Measurements from ENCODE around the gene TFR2.

The TFR2 gene

DNA sequence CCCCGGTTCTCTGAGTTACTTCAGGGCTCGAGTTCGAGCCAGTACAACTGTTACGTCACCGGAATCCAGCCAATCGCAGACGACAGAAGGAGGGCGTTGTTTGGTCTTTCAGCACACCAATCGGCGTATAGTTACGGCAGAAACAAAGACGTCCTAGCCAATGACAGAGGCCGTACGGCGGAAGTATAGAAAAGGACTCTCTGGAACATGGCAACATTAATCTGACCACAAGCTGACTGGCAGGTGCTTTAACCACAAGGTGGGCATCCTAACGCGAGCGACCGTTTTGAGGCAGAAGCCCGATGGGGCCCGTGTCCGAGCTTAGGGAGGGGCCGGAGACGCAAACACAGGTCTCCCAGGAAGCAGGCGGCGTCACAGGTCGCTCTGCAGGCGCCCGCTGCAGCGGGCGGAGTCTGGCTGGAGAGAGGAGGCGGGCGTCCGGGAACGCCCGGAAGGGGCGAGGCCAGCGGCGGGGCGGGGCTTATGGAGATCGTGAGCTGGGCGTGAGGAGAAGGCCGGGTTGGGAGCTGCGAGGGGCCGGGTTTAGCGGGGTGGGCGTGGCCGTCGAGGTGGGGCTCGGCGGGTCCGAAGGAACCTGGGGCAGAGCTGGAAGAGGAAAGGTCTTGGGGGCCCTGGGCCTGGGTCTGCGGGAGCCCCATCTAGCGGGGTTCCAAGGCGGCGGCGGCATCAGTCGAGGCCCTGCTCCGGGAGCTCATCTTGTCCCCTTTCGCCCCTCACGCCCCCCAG is 29.2 kb downstream of the TFR2 start, which contains the start of gene MOSPD3:
TSS of gene MOSPD3 (plus strand) at position 558 of the 747 bp plus-strand sequence. CDS start 252 bp downstream, outside the sequence.
- DNase-seq: peak; percentile 97

DNA sequence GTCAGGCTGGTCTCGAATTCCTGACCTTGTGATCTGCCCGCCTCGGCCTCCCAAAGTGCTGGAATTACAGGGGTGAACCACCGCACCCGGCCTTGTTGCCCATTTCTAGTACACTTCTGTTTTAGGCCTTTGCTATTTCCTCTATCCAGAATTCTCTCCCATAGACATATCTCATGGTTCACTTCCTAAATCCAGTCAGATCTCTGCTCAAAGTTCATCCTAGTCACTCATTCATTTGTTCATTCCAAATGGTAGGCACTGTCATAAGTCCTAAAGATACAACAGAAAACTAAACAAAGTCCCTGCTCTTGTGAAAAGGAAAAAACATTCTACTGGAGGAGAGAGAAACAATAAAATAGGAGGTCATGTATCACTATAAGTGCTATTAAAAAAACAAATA is 31.4 kb downstream of the TFR2 start:
- no peak for DNase-seq

DNA sequence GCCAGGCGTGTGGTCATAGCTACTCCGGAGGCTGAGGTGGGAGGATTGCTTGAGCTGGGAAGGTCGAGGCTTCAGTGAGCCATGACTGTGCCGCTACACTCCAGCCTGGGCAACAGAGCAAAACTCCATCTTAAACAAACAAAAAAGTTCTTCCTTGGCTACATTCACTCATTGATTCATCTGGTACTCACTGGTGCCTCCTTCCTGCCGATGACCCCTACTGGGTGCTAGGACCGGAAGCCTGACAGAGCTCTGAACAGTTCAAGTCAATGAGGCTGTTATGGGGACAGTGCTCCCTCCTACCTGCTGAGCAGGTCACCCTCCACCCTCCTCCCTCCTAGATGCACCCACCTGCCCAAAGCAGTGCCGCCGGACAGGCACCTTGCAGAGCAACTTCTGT is 34.2 kb downstream of the TFR2 start:
- DNase-seq: no peak

DNA sequence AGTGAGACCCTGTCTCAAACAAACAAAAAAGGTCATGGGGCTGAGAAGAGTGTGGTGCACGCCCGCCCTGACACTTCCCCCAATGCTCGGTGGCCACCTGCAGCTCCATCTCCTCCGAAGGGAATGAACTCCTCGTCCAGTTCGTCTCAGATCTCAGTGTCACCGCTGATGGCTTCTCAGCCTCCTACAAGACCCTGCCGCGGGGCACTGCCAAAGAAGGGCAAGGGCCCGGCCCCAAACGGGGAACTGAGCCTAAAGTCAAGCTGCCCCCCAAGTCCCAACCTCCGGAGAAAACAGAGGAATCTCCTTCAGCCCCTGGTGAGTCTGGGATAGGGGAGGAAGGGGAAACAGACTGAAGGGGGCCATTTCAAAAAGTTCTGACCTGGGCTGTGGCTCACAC is 35.0 kb downstream of the TFR2 start:
- DNase-seq: no peak

DNA sequence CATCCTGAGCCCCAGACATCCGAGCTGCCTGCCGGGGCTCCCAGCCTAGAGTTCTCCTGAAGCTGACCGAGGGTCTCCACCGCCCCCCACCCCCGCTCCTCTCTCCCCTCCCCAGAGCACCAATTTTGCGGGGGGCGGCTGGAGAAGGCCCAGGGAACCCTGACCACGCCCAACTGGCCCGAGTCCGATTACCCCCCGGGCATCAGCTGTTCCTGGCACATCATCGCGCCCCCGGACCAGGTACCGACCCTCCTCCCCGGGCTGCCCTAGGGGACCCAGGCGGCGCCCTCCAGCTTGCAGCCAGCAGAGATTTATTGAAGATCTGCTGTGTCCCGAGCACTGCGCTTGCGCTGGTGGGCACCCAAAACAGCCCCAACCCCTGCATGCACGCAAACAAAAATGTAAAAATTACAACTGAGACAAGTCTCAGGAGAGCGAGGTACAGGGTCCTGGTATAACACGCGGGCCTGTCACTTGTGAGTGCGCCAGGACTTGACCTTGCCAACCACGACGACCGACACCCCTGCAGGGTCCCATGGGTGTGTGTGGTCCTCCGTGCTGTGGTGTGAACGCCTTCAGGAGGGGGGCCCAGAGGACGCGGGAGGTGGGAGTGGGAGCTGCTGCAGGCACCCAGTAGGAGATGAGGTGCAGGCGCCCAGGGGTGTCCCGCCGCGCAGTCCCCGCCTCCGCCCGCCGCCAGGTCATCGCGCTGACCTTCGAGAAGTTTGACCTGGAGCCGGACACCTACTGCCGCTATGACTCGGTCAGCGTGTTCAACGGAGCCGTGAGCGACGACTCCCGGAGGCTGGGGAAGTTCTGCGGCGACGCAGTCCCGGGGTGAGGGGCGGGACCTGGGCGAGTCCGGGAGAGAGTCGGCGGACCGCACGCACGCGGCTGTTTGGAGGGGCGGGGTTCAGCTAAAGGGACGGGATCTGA is 36.1 kb downstream of the TFR2 start:
- no peak for DNase-seq

DNA sequence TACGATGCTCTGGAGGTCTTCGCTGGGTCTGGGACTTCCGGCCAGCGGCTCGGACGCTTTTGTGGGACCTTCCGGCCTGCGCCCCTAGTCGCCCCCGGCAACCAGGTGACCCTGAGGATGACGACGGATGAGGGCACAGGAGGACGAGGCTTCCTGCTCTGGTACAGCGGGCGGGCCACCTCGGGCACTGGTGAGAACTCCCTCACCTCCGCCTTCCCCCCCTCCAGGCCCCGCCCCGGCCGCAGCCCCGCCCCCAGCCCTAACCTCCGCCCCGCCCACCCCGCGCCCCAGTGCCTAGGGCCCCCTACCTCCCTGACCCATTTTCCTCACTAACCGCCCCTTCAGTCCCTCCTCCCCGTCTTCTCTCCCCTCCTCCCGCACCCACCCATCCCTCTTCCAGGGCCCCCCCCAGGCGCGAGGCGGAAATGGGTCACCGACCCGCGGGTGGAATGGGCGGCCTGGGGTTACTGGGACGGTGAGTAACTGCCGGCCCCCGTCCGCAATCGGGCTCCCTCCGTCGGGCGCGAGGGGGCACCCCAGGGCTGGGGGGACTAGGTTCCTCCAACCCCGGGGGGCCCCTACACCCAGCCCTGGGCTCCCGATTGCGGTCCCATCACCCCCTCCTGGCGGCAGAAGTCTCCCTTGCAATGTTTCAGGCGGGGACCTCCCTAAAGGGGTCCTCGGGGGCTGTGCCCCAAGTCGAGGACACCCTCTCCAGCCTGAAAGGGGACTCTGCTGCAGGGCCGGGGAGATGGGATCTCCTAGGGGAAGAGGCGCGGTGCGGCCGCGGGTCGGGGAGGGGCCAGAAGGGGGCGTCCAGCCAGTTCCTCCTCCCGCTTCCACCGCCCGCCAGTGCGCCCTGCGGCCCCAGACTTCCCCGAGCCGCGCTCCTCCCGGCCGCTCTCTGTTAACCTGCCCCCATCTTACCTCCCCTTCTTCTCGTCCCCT is 37.0 kb downstream of the TFR2 start:
- peak; percentile 53 for DNase-seq

DNA sequence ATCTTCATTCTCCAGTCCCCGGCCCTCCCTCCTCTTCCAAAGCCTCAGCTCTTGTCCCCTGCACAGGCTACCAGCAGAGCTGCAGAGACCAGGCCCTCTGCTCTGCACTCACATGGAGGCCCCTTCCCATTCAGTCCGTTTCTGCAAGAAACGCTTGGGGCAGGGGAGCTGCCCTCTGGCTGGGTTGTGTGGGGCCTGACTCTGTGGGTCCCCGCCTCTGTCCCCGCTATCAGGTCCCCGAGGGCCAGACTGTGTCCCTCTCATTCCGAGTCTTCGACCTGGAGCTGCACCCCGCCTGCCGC is 37.7 kb downstream of the TFR2 start:
- no peak for DNase-seq

DNA sequence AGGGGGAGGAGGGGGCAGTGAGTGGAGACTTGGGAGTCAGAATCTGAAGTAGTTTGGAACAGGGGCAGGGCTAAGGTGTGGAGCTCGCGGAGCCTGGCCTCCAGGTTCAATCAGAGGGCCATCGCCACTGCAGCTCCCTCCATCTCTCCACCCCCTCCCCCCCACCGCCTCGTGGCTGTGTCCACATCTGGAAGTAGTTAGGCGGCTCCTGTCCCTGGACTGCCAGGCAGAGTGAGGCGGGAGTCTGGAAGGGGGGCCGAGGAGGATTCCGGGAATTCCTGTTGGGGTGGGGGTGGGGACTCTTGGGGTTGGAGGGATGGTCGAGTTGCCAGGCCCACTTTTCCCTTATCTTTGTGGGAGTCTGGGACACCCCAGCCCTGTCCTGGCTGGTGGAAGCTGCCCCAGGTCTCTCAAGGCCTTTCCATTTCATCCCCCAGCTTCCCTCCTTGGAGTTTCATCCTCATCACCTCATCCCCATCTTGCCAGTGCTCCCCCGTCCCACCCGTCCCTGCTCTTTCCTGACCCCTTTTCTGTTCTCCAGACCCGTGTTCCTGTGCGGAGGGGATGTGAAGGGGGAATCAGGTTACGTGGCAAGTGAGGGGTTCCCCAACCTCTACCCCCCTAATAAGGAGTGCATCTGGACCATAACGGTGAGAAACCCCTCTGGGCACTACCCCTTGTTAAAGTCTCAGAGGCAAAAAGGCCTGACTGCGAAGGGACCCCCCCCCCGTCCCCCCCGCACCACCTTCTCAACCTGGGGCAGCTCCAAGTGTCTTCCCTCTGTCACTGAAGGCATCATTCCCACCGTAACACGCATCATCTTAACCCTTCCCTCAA is 38.2 kb downstream of the TFR2 start:
- DNase-seq: no peak

DNA sequence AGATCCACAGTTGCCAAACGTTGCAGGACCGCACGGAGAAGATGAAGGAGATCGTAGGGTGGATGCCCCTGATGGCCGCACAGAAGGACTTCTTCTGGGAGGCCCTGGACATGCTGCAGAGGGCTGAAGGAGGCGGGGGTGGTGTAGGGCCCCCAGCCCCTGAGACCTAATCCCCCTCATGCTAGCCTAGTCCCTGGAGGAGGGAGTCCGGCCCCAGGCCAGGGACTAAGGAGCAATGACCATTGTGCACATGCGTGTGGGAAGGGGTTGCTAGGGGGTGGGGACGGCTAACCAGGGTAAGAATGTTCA is 40.7 kb downstream of the TFR2 start:
- no peak for DNase-seq

DNA sequence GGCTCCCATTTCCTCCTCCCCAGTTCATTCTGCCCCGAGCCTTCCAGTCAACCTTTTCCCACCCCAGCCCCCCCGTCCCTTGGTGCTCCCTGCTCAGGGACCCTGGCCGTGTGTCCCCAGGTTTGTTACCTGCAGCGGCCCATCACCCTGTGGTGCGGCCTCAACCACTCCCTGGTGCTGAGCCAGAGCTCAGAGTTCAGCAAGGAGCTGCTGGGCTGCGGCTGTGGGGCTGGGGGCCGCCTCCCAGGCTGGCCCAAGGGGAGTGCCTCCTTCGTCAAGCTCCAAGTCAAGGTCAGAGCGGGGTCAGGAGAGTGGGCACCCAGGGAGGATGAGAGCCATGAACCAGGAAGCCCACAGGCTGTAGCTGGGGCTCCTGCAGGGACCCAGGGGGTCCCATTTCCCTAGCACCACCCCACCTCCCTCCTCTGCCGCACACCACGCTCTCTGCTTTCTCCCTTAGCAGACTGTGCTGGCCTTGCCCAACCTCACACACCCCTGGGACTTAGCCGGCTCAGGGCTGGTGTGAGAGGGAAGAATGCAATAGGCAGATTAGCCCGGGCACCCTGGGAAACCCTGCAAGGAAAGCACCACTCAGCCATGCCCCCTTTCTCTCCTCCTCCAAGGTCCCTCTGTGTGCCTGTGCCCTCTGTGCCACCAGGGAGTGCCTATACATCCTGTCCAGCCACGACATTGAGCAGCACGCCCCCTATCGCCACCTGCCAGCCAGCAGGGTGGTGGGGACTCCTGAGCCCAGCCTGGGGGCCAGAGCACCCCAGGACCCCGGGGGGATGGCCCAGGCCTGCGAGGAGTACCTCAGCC is 41.2 kb downstream of the TFR2 start:
- no peak for DNase-seq

DNA sequence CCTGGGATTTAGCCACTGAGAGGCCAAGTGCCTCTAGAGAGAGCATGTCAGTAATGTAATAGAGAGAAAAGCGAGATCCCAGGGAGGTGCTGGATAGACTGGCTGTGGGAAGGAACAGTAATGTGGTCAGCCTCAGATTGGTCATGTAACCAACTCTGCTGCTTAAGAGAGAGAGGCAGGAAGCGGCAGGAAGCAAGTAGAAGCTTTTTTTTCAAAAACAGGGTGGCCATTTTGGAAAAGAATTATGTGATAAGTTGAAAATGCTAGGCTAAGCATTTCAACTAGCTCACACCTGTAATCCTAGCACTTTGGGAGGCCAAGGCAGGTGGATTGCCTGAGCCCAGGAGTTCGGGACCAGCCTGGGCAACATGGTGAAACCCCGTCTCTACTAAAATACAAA is 42.9 kb downstream of the TFR2 start:
- no peak for DNase-seq

DNA sequence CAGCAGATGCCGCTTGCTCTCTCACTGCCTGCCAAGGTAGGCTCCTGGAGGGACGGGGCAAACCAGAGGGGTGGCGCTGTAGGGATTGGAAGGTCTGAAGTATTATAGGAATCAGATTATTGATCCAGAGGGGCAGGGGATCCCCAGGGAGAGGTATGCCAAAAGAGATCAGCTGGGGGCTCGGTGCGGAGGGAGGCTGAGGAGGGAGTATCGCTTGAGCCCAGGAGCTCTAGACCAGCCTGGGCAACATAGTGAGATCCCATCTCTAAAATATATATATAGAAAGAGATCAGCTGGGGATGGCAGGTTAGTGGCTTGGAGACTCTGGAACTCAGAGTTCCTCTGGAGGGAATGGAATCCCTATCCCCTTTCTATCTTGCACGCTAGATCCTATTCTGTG is 46.2 kb downstream of the TFR2 start:
- DNase-seq: no peak

DNA sequence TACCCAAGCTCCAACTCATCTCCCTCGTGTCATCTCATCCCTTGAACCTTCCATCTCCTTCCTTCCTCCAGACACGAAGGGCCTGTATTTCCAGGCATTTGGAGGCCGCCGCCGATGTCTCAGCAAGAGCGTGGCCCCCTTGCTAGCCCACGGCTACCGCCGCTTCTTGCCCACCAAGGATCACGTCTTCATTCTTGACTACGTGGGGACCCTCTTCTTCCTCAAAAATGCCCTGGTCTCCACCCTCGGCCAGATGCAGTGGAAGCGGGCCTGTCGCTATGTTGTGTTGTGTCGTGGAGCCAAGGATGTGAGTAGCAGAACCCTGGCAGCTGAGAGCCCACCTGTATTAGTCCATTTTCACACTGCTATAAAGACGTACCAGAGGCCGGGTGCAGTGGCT is 49.8 kb downstream of the TFR2 start:
- no peak for DNase-seq

DNA sequence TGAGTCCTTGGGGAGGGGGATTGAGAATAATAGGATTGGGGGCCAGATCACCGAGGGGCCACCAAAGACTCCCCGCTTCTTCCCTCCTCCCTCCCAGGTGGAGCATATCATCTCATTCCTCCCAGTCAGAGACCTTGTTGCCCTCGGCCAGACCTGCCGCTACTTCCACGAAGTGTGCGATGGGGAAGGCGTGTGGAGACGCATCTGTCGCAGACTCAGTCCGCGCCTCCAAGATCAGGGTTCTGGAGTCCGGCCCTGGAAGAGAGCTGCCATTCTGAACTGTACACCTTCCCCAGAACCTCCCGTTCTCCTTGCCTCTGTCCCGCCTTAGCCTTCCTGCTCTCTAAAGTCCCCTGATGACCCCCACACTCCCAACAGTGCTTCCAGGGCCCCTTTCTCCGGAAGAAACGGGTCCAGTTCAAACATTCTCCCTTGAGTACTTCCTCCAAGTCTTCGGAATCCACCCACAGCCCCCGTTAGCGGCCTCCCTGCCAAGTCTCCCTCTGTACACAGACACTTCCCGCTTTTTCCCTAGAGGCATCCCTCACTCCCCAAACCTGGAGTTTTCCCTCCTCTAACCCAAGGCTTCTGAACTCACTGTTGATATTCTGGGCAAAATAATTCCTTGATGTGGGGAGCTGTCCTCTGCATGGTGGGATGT is 51.1 kb downstream of the TFR2 start:
- DNase-seq: no peak

DNA sequence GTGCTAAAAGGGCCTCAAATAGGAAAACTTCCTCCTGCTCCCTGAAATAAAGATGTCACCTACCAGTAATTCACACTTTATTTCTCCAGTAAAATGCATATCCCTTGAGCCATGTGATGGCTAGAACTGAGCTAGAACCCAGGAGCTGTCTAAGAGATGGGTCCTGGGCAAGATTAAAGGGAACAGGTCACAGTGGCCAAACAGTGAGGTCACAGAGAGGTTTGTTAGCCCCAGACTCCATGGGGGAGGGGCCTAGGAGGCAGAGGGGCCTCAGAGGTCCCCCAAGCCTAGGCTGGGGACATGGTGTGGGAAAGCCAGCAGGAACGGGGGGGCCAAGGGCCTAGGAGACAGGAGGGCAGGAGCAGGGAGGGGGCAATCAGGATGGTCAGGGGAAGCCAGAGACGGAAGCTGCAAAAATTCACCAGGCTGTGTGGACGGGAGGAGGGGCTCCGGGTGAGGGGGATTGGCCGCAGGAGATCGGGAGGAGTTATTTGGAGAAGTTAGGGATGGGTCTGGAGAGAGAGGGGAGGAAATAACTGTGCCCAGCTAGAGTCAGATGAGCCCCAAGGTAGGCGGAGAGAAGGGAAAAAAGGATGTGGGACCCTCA is 51.9 kb downstream of the TFR2 start:
- DNase-seq: no peak

DNA sequence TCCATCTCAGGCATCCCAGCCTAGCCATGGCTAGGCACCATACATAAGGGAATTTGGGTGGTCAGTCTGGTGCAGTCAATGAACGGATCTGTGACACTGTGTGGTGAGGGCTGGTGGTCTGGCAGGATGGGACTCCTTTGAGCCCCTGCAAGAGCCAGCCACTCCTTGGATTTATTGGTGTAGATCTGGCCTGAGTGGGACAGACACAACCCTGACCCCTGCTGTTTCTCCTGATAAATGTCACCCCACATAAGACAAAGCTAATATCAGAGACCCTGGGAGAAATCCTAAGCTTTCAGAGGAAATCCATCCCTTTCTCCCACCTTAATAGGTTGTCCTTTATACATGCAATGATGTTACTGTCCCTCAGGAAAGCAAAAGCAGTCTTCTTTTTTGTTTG is 52.9 kb downstream of the TFR2 start:
- DNase-seq: no peak

DNA sequence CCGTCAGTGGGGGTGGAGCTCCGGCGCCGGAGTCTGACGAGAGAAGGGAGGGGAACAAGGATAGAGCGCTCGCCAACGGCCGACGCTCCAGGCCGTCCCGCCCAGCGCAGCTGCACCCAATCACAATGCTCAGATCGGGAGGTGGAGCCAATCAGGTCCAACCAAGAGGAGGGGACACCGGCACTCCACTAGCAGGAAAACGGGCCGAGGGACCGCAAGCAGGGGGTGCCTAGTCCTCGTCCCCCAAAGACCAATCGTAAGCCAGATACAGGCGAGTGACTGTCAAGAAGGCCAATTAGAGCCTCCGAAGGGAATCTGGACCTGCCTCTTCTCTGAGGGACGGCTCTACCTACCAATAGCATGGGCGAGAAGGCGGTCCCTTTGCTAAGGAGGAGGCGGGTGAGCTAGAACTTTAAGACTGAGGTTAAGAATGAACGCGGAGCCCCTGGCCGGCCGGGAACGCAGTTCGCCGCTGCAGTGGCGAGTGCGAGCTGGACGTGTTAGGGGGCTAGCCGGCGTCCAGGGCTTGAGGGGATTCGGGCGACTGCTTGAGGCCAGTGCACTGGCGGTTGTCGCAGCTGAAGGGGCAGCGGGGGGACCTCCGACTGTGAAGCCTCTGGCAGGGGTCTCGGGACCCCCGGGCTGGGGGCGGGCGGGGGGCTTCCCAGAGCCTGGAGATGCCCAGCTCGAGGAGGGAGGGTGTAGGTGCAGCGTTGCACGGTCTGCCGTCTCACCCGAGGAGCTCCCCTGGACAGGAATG is 54.9 kb downstream of the TFR2 start, which contains the start of gene FBXO24:
TSS of gene FBXO24 (plus strand) at position 63 of the 760 bp plus-strand sequence. CDS start at position 361, 298 bp downstream.
- DNase-seq: peak; percentile 98

DNA sequence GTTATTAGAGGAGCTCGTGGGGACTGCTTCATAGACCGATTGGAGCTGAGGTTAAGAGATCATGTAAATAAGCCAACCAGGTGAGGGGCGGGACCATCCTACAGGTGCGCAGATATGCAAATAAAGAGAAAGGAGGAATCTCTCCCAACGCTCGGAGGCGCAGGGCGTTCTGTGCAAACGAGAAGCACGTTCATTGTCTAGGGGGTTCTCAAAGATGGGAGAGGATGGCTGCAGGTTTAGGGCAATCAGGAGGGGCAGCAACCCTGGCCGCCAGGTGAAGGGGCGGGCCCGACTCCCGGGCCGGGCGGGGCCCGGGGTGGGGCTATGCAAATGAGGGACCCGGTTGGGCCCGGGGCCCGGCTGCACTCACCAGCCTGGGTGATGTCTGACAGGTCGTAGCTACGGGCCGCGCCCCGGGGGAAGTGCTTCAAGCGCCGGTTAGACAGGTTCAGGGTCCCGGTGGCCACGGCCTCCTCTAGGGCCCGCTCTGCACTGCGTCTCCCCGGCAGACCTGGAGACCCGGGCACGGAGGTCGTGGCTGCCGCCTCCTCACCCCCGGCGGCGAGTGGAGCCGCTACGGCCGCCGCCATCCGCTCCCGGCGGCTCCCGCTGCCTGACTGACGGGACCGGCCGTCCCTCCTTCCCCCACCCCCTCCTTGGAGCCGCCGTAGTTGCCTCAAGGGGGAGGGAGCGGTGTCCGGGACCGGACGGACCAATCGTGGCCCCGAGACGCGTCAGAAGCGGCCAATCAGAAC is 55.7 kb downstream of the TFR2 start, which contains the start of gene LRCH4:
TSS of gene LRCH4 (minus strand) at position 619 of the 755 bp plus-strand sequence. CDS start at position 590, 29 bp downstream.
- DNase-seq: peak; percentile 39
